Osteoblast (primary cell): ENCODE measurements around the gene RIPOR2. TPM values are rescaled to one million over a fixed set of nuclear protein-coding genes. Genes with fewer than 3 reads are reported as not detected.

Experiments used
- DNase-seq: peaks from one replicate; pipeline ENCODE4 v3.0.0; 2011; ENCODE audit warnings: low spot score, mixed read lengths; ENCODE audit not compliant: insufficient read length; ENCODE audit errors: missing footprints
- H2AFZ ChIP-seq: 2 replicates; pipeline ENCODE4 v1.6.0; 2011; ENCODE audit warnings: mild to moderate bottlenecking, low read length
- H3K27ac ChIP-seq: 2 replicates; pipeline ENCODE4 v1.5.1; 2011; ENCODE audit warnings: mild to moderate bottlenecking, low read depth, low read length, moderate library complexity
- H3K27me3 ChIP-seq: 2 replicates; pipeline ENCODE4 v1.6.0; 2012; ENCODE audit warnings: mild to moderate bottlenecking, control low read depth, inconsistent platforms, low read length, moderate library complexity; ENCODE audit not compliant: insufficient read depth
- H3K36me3 ChIP-seq: 2 replicates; pipeline ENCODE4 v1.5.1; 2011; ENCODE audit warnings: mild to moderate bottlenecking, low read length, control low read depth, moderate library complexity; ENCODE audit not compliant: insufficient read depth
- H3K4me1 ChIP-seq: 2 replicates; pipeline ENCODE4 v1.5.1; 2011; ENCODE audit warnings: mild to moderate bottlenecking, low read length, control low read depth, moderate library complexity; ENCODE audit not compliant: insufficient read depth
- H3K4me2 ChIP-seq: 2 replicates; pipeline ENCODE4 v1.6.0; 2011; ENCODE audit warnings: mild to moderate bottlenecking, low read length; ENCODE audit not compliant: insufficient read depth
- H3K4me3 ChIP-seq: fragments of 200-600 bp; sonication (generic); 3 replicates; pipeline ENCODE4 v1.5.1; 2012; ENCODE audit warnings: mild to moderate bottlenecking, low read length, inconsistent platforms; ENCODE audit not compliant: insufficient read depth
- H3K79me2 ChIP-seq: 2 replicates; pipeline ENCODE4 v1.6.0; 2012; ENCODE audit warnings: mild to moderate bottlenecking, low read length, control low read depth, inconsistent platforms; ENCODE audit not compliant: insufficient read depth
- H3K9me3 ChIP-seq: 2 replicates; pipeline ENCODE4 v1.5.1; 2011; ENCODE audit warnings: low read depth, low read length, control low read depth
- H4K20me1 ChIP-seq: 2 replicates; pipeline ENCODE4 v1.6.0; 2012; ENCODE audit warnings: mild to moderate bottlenecking, low read length, control low read depth; ENCODE audit not compliant: insufficient read depth
- total RNA-seq: library from RNA; depleted of rRNA; stranded (reverse); fragments of >200 nt; gene quantifications from 2 replicates; pipeline ENCODE4 v1.2.3, GENCODE V29; 2012
- TF ChIP-seq, protein P1 (sequence below): IDR thresholded peaks from 2 replicates; pipeline ENCODE4 v1.5.1; 2011; ENCODE audit warnings: mild to moderate bottlenecking, low read depth, low read length, moderate library complexity; ENCODE audit errors: extremely low read depth

RIPOR2 gene
- total RNA-seq, 1 donor = 1.4 TPM

DNA sequence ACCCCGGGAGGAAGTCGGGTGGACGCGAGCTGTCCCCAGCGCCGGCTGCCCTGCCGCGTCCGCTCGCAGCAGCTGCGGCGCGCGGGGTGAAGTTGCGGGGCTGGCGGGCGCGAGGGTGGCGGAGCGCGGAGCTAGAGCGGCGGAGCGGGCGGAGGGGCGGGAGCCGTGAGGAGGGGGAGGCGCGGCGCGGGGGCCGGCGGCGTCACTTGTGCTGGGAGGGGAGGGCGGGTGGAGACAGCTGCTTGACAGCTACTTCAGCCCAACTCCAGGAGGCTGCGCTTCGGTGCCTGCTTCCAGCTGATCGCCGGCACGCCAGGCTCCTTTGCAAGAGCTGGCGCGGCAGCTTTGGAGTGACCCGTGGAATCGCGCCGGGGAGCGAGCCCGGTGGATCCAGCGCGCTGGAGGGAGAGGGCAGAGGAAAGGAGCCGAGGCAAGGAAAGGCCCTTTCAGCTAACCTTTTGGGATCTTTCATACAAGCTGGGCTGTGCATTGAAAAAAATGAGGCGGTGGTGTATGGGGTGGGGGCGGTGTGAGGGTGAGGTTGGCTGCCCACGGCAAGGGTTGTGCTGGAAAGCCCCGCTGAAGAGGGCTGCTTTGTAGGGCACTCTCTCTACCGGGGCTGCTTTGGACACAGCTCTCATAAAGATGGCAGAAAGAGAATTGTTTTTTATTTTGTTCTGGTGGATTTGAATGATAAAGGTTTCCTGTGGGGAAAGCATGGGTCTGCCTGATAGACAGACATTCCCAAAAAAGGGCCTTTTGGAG is 24.6 kb downstream of the RIPOR2 start:
- peak; percentile 87 for DNase-seq
- no peaks in the 10 kb centered on the region for H3K9me3 ChIP-seq
- peak overlapping the region; percentile 70 for H2AFZ ChIP-seq
- peaks cover 40% of the 10 kb centered on the region for H3K27me3 ChIP-seq
- H3K4me1 ChIP-seq = peaks cover 23% of the 10 kb centered on the region
- H3K4me2 ChIP-seq = peak overlapping the region; percentile 90
- H3K4me3 ChIP-seq = peak overlapping the region; percentile 76
- H3K27ac ChIP-seq = no peak overlapping the region
- TF ChIP-seq, protein P1, sequence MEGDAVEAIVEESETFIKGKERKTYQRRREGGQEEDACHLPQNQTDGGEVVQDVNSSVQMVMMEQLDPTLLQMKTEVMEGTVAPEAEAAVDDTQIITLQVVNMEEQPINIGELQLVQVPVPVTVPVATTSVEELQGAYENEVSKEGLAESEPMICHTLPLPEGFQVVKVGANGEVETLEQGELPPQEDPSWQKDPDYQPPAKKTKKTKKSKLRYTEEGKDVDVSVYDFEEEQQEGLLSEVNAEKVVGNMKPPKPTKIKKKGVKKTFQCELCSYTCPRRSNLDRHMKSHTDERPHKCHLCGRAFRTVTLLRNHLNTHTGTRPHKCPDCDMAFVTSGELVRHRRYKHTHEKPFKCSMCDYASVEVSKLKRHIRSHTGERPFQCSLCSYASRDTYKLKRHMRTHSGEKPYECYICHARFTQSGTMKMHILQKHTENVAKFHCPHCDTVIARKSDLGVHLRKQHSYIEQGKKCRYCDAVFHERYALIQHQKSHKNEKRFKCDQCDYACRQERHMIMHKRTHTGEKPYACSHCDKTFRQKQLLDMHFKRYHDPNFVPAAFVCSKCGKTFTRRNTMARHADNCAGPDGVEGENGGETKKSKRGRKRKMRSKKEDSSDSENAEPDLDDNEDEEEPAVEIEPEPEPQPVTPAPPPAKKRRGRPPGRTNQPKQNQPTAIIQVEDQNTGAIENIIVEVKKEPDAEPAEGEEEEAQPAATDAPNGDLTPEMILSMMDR = no peak
- no peaks in the 10 kb centered on the region for H3K36me3 ChIP-seq
- H4K20me1 ChIP-seq = no peaks in the 10 kb centered on the region
- no peaks in the 10 kb centered on the region for H3K79me2 ChIP-seq

DNA sequence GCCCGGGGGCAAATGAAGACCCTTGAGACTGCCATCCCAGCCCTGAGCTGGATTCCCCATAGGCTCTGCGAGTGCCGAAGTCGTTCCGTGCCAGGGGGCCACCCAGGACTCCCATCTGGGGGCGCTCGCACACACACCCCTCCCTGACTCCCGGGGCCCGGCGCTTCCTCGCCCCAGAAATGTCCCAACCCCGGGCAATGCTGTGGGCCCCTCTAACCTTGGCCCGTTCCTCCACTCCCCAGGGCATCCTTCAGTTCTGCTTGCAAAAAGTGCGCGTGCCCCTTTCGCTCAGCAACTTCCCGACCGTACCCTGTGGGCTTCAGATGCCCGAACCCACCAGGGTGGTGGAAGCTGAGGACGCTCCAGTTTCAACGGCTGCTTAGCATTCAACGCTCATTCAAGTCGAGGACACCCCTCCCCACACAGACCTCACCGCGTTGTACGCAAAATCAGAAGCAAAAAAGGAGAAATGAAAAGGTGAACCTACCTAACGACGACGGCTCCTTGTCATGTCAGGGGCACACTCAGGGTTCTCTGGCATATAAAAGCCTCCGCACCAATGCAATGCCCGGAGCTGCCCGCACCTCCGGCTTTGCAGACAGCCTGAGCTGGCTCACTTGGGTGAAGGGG is 25.3 kb downstream of the RIPOR2 start:
- no peaks in the 10 kb centered on the region for H3K36me3 ChIP-seq
- peak overlapping the region; percentile 70 for H2AFZ ChIP-seq
- H4K20me1 ChIP-seq = no peaks in the 10 kb centered on the region
- H3K4me3 ChIP-seq = peak overlapping the region; percentile 76
- peaks cover 23% of the 10 kb centered on the region for H3K4me1 ChIP-seq
- TF ChIP-seq, protein P1 = no peak
- peaks cover 39% of the 10 kb centered on the region for H3K27me3 ChIP-seq
- no peaks in the 10 kb centered on the region for H3K9me3 ChIP-seq
- H3K79me2 ChIP-seq = no peaks in the 10 kb centered on the region
- H3K4me2 ChIP-seq = peak overlapping the region; percentile 90
- peak; percentile 35 for DNase-seq
- no peak overlapping the region for H3K27ac ChIP-seq

DNA sequence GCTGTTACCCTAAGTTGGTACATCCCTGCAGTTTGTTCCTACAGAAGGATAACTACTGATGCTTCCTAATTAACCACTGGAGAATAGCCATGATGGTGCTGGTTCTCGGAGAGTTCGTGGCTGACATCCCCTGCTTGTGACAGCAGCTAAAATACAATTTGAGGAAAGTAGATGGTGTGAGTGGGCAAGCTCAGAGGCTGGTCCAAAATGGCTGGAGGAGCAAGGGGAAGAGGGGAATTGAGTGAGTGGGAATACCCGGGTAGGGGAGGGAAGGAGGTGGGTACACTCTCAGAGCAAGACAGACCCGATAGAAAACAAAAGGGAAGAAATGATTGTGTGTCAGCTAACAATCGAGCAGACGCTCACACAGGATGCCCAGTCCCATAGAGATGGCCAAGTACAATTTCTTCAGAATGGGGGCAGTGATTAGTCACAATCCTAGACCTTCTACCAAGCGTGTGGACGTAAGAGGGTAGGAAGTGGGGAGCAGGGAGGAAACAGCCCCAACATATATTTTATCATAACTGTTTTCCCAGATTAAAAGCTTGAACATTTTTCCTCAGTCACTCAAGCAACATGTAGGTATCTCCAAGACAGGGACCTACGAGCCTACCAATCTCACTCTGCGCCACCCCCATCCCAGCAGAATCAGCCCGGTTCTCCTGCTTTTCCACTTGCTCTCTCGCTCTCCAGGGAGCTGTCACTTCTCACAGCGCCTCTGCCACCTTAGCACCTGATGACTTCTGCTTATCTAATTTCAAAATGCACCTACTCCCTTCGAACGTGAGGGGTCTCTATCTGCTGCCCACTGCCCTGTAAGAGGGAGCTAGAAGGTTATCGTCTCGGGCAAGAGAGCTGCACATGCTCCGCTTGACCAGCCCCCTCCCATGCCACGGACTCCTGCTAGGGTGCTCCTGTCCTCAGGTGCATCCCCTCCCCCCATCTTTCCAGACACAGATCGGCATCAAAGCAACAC is 26.2 kb downstream of the RIPOR2 start:
- TF ChIP-seq, protein P1 = no peak
- H3K4me3 ChIP-seq = peak overlapping the region; percentile 76
- H3K79me2 ChIP-seq = no peaks in the 10 kb centered on the region
- peaks cover 23% of the 10 kb centered on the region for H3K4me1 ChIP-seq
- no peak overlapping the region for H3K27ac ChIP-seq
- H3K27me3 ChIP-seq = peaks cover 39% of the 10 kb centered on the region
- peak overlapping the region; percentile 90 for H3K4me2 ChIP-seq
- peak overlapping the region; percentile 31 for H2AFZ ChIP-seq
- no peaks in the 10 kb centered on the region for H3K36me3 ChIP-seq
- no peaks in the 10 kb centered on the region for H3K9me3 ChIP-seq
- no peaks in the 10 kb centered on the region for H4K20me1 ChIP-seq
- DNase-seq = peak; percentile 63
